NT2/D1 (cell line): Measurements from ENCODE around the gene CAVIN2.

Source experiments
- DNase-seq: peaks from one replicate; pipeline ENCODE4 v3.0.0-alpha.2; 2011; ENCODE audit warnings: low read depth, low spot score
- H3K27me3 ChIP-seq: 2 replicates; pipeline ENCODE4 v1.6.0; 2011; ENCODE audit warnings: mild to moderate bottlenecking; ENCODE audit not compliant: insufficient read length, insufficient read depth
- H3K36me3 ChIP-seq: 2 replicates; pipeline ENCODE4 v1.6.1; 2011; ENCODE audit warnings: mild to moderate bottlenecking, low read length, mixed read lengths; ENCODE audit not compliant: insufficient read depth, insufficient read length
- H3K4me1 ChIP-seq: 2 replicates; pipeline ENCODE4 v1.5.1; 2011; ENCODE audit not compliant: insufficient read depth, insufficient read length
- H3K4me3 ChIP-seq: 2 replicates; pipeline ENCODE4 v1.5.1; 2011; ENCODE audit warnings: low read depth; ENCODE audit not compliant: insufficient read length
- H3K9ac ChIP-seq: 2 replicates; pipeline ENCODE4 v1.6.0; 2011; ENCODE audit warnings: low read depth; ENCODE audit not compliant: insufficient read length
- H3K9me3 ChIP-seq: 2 replicates; pipeline ENCODE4 v1.5.1; 2011; ENCODE audit warnings: mild to moderate bottlenecking, low read length; ENCODE audit not compliant: insufficient read depth
- SUZ12 ChIP-seq: IDR thresholded peaks from 2 replicates; pipeline ENCODE4 v1.6.1; 2011; ENCODE audit not compliant: insufficient read length, insufficient read depth; ENCODE audit errors: extremely low read depth
- YY1 ChIP-seq: IDR thresholded peaks from 2 replicates; pipeline ENCODE4 v1.6.1; 2011; ENCODE audit not compliant: insufficient read length, insufficient read depth
- ZNF274 ChIP-seq: IDR thresholded peaks from 2 replicates; pipeline ENCODE4 v1.6.1; 2011; ENCODE audit warnings: mild to moderate bottlenecking, low read depth, low read length

The CAVIN2 gene

DNA sequence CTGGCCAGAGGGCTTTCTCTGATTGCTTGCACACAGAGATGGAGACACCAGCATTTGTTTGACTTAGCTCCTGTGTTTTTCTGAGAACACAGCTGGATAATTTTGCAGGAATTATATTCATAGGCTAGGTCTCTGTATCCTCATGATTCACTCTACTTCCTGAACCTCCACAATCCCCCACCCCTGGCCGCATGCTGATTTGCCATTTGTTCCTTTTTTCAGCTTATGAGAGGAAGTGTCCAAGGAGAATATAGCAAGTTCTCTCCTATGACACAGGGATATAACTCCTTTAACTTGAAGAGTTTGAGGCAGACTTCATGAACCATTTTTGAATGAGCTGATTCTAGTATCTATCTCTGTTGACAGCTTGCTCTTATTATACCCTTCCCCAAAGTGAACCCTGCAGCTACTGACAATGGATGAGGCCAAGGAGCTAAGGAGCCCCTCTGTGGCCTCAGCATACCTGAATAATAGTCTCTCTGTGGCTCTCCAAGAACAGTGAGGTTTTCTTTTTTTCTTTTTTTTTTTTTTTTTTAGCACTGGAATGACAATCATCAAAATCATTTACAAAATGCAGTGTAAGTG is 15.4 kb downstream of the CAVIN2 start:
- Histone ChIP-seq H3K36me3 (no peaks in the 10 kb centered on the region), H3K4me1 (no peaks in the 10 kb centered on the region), H3K9ac (no peak overlapping the region), H3K27me3 (no peaks in the 10 kb centered on the region), H3K9me3 (no peaks in the 10 kb centered on the region), H3K4me3 (no peak overlapping the region)
- TF ChIP-seq YY1 (no peak), SUZ12 (no peak), ZNF274 (no peak)
- no peak for DNase-seq

DNA sequence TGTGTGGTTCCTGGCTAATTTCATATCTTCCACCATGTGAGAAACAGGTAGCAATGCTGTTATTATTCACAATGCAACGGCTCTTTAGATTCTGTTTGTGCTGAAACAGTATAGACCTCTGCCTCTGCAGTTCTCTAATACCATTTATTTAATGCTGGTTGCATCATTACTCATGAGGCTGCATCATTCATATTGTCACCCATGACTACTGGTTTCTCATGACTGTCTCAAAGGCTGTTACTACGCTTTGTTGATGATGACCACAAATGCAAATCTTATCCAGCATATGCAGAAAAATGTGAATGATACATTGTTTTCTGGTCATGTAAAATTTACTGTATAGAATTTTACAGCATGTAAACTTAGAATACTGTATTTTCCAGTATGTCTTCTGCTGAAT is 22.5 kb downstream of the CAVIN2 start:
- Histone ChIP-seq H3K4me1 (no peaks in the 10 kb centered on the region), H3K27me3 (no peaks in the 10 kb centered on the region), H3K36me3 (no peaks in the 10 kb centered on the region), H3K9me3 (no peaks in the 10 kb centered on the region), H3K9ac (no peak overlapping the region), H3K4me3 (no peak overlapping the region)
- no peak for DNase-seq
- TF ChIP-seq YY1 = no peak
- TF ChIP-seq SUZ12 = no peak
- no peak for TF ChIP-seq ZNF274

DNA sequence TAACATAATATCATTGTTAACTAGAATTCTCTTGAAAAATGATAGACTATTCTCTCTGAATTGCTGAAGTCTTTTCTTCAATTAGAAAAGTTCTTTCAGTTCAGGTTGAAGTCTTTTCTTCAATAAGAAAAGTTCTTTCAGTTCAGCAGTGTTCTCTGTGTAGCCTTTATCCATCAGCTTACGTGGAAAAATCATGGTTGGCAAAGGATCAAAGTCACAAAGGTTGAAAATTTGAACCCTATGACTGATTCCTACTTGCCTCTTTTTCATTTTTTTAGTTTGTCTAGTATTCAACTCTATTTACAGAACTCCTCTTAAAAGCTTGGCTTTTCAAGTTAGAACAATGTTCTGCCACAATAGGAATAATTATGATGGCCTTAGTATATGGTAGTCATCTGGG is 25.8 kb downstream of the CAVIN2 start:
- H3K4me1 ChIP-seq = no peaks in the 10 kb centered on the region
- no peak overlapping the region for H3K9ac ChIP-seq
- H3K27me3 ChIP-seq = no peaks in the 10 kb centered on the region
- no peak overlapping the region for H3K4me3 ChIP-seq
- DNase-seq = no peak
- no peaks in the 10 kb centered on the region for H3K9me3 ChIP-seq
- no peaks in the 10 kb centered on the region for H3K36me3 ChIP-seq
- TF ChIP-seq YY1 (no peak), SUZ12 (no peak), ZNF274 (no peak)

DNA sequence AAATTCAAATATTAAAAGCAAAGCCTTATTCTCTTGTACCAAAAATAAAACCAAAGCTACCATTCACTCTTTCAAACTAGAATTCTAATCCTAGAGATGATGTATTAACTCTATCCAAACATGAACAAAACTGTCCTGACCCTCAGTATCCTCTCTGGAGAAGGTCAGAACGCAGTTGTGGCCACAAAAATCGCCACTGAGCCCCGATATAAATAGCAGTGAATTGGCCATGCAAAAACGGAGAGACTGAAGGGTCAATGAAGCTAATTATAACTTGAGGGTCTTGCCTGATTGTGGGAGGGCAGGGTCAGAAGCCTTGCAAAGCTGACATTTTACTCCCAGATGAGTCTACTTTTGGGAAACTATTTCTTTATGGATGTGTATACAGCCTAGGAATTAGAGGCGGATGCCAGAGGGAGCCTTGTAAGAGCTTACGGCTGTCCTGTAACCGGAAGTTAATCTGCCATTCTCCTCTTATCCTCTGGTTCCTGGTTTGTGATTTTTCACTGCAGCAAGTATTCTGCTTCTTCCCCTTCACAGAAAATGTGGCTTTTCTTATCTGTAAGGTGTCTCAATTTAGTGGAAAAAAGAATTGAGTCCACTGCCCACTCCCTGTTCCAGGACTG is 28.1 kb downstream of the CAVIN2 start:
- Histone ChIP-seq H3K4me3 (no peak overlapping the region), H3K9ac (no peak overlapping the region), H3K36me3 (no peaks in the 10 kb centered on the region), H3K9me3 (no peaks in the 10 kb centered on the region), H3K4me1 (no peaks in the 10 kb centered on the region), H3K27me3 (no peaks in the 10 kb centered on the region)
- no peak for TF ChIP-seq SUZ12
- TF ChIP-seq ZNF274 = no peak
- no peak for TF ChIP-seq YY1
- no peak for DNase-seq

DNA sequence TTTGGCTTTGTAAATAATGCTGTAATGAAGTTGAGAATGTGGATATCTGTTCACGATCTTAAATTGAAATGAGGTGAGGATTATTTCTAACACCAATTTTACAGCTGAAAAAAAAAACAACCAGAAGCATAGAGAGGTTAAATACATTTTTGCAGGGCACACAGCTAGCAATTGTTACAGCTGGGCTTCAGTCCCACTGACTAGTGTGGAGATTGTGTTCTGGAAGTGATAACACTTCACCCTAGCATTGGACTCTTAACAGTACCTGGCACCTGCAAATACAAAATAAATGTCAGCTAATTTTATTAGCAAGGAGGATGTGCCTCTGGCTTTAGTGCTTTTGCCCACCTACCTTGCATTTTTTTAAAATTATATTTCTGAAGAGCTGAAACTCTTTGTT is 28.8 kb downstream of the CAVIN2 start:
- no peaks in the 10 kb centered on the region for H3K4me1 ChIP-seq
- TF ChIP-seq SUZ12 (no peak), ZNF274 (no peak), YY1 (no peak)

DNA sequence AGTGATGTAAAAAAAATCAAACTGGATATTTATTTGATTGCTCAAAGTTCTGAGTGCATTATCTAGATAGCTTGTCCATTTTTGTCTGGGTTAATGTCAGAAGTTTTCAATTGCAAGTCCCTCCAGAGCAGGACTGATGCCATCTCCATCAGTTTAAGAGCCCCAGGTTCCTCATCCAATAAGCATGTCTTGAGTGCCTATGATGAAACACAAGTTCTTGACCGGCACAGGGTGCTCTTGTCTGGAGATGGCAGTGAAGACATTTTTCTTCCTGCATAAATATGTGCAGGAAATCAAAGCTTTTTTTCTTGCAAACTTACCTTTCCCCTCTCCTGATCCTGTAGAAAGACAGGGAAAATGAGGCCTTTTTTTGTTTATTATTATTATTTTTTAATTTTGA is 31.9 kb downstream of the CAVIN2 start:
- DNase-seq = no peak
- Histone ChIP-seq H3K27me3 (no peaks in the 10 kb centered on the region), H3K9ac (no peak overlapping the region), H3K4me3 (no peak overlapping the region), H3K4me1 (no peaks in the 10 kb centered on the region), H3K9me3 (no peaks in the 10 kb centered on the region), H3K36me3 (no peaks in the 10 kb centered on the region)
- TF ChIP-seq SUZ12 (no peak), YY1 (no peak)

More for the DNA sequence above, 28.8 kb downstream of the CAVIN2 start:
- no peaks in the 10 kb centered on the region for H3K27me3 ChIP-seq
- H3K36me3 ChIP-seq = no peaks in the 10 kb centered on the region
- H3K4me3 ChIP-seq = no peak overlapping the region
- DNase-seq = no peak
- H3K9me3 ChIP-seq = no peaks in the 10 kb centered on the region
- H3K9ac ChIP-seq = no peak overlapping the region

DNA sequence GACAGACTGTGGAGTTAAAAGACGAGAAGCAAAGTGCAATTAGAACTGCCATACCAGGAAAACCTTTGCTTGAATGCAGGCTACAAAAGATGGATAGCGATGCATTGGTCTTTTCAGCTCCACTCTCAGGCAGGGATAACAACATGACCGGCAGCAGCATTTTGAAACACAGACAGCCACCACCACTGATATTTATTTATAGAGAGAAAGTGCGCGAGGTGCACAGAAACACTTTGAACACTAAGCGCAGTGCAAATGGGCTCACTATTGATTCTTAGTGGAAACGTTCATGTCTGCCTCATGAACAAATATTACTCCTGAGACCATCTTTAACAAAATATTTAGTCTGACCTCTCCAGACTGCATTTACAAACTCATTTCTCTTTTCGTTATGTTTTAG is 32.9 kb downstream of the CAVIN2 start:
- H3K4me1 ChIP-seq = no peaks in the 10 kb centered on the region
- no peaks in the 10 kb centered on the region for H3K36me3 ChIP-seq
- H3K4me3 ChIP-seq = no peak overlapping the region
- TF ChIP-seq YY1 (no peak), SUZ12 (no peak), ZNF274 (no peak)
- no peak overlapping the region for H3K9ac ChIP-seq
- no peak for DNase-seq
- H3K9me3 ChIP-seq = no peaks in the 10 kb centered on the region
- H3K27me3 ChIP-seq = no peaks in the 10 kb centered on the region
